Measurements from ENCODE around the gene CD151.

DNA sequence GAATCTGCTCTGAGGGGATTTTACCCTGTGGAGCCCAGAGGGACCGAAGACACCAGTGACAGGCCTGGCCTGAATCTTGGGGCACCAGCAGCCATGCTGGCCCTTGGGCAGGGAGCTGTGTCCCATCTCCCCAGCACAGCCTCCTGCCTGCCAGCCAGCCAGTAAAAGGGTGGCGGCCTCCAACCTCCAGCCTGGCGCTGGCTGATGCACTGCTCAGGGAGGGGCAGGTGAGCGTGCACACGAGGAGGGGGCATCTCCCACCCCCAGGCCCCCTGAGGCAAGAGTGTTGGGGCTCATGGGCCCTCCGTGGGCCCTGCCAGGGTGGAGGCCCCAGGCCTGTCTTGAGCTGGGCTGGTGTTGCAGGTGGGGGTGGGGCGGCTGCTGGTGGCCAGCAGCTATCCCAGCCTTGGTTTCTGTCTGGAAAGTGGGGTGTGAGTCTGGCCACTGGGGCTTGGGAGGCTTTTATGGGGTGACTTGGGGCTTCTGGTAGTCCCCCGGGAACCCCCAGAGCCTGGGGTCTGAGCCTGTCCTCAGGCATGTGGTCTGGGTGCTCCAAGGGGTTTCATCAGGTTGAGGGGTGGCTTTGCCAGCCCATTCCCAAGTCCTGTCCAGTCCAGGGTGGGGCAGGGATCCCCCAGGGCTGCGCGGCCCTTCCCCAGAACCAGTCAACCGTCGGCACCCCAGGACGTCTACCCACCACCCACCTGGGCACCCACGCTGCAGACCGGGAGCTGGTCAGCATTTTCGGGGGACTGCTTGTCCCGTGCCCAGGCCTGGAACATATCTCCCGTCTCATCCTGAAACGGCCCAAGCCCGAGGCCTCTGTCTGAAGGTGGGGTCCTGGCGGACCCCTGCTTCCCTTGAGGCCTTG lies 27.7 kb downstream of the CD151 start:
- no peak for TF ChIP-seq POLR2A (IDR thresholded peaks at IDR 0.05)
- TF ChIP-seq, protein P1, sequence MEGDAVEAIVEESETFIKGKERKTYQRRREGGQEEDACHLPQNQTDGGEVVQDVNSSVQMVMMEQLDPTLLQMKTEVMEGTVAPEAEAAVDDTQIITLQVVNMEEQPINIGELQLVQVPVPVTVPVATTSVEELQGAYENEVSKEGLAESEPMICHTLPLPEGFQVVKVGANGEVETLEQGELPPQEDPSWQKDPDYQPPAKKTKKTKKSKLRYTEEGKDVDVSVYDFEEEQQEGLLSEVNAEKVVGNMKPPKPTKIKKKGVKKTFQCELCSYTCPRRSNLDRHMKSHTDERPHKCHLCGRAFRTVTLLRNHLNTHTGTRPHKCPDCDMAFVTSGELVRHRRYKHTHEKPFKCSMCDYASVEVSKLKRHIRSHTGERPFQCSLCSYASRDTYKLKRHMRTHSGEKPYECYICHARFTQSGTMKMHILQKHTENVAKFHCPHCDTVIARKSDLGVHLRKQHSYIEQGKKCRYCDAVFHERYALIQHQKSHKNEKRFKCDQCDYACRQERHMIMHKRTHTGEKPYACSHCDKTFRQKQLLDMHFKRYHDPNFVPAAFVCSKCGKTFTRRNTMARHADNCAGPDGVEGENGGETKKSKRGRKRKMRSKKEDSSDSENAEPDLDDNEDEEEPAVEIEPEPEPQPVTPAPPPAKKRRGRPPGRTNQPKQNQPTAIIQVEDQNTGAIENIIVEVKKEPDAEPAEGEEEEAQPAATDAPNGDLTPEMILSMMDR (IDR thresholded peaks at IDR 0.05): no peak

All from thyroid gland (tissue), 4 donors.